OCI-LY7 (cell line): Measurements from ENCODE around the gene NRSN2. TPM values are rescaled to one million over a fixed set of nuclear protein-coding genes. Genes with fewer than 3 reads are reported as not detected.

Experiments used
- BruUV-seq: library from RNA; stranded (reverse); fragments of 400-500 nt; replicated peaks from 2 replicates; lab custom pipeline; 2021; lab: Mats Ljungman, UMichigan
- CTCF ChIA-PET: fragments of 300-600 bp; sonication (Branson Sonifier 250); formaldehyde crosslinking; loops from one replicate; lab custom pipeline; 2022; ENCODE audit warnings: antibody characterized with exemption; ENCODE audit not compliant: unreplicated experiment; lab: Charles Lee
- POLR2A ChIA-PET: fragments of 300-600 bp; sonication (Branson Sonifier 250); formaldehyde crosslinking; loops from one replicate; lab custom pipeline; 2022; ENCODE audit warnings: antibody characterized with exemption; lab: Charles Lee
- DNase-seq: peaks from one replicate; pipeline ENCODE4 v3.0.0-alpha.2; 2015; ENCODE audit warnings: low spot score
- H2AFZ ChIP-seq: fragments of 200-600 bp; sonication (generic), shearing (Covaris generic); 2 replicates; pipeline ENCODE4 v1.6.1; 2014; ENCODE audit warnings: mild to moderate bottlenecking, antibody characterized with exemption, low read length, moderate library complexity
- H3K27ac ChIP-seq: fragments of 200-600 bp; sonication (generic); 2 replicates; pipeline ENCODE4 v1.5.1; 2014; ENCODE audit warnings: mixed run types, low read depth, mild to moderate bottlenecking, moderate library complexity, low read length, inconsistent platforms; ENCODE audit not compliant: poor library complexity, severe bottlenecking
- H3K36me3 ChIP-seq: fragments of 200-600 bp; sonication (generic); 2 replicates; pipeline ENCODE4 v1.6.1; 2014; ENCODE audit warnings: mild to moderate bottlenecking, antibody characterized with exemption, low read length, moderate library complexity, mixed read lengths; ENCODE audit not compliant: insufficient read depth
- H3K4me1 ChIP-seq: fragments of 200-600 bp; sonication (generic); 2 replicates; pipeline ENCODE4 v1.5.1; 2014; ENCODE audit warnings: mild to moderate bottlenecking, low read length; ENCODE audit not compliant: insufficient read depth, poor library complexity, severe bottlenecking
- H3K4me2 ChIP-seq: fragments of 200-600 bp; sonication (generic); 2 replicates; pipeline ENCODE4 v1.6.1; 2014; ENCODE audit warnings: mild to moderate bottlenecking, low read length
- H3K4me3 ChIP-seq: fragments of 200-600 bp; sonication (generic); 2 replicates; pipeline ENCODE4 v1.5.1; 2014; ENCODE audit warnings: mild to moderate bottlenecking, low read depth, low read length; ENCODE audit not compliant: poor library complexity, severe bottlenecking
- H3K79me2 ChIP-seq: fragments of 200-600 bp; sonication (generic); 2 replicates; pipeline ENCODE4 v1.6.1; 2016; ENCODE audit warnings: low read depth, mild to moderate bottlenecking, low read length, moderate library complexity, mixed read lengths; ENCODE audit not compliant: insufficient read depth
- H3K9me2 ChIP-seq: fragments of 200-600 bp; sonication (generic); 2 replicates; pipeline ENCODE4 v1.6.1; 2016; ENCODE audit warnings: mild to moderate bottlenecking, low read length, mixed read lengths; ENCODE audit not compliant: insufficient read depth
- H3K9me3 ChIP-seq: fragments of 200-600 bp; sonication (generic); 2 replicates; pipeline ENCODE4 v1.6.1; 2014; ENCODE audit warnings: mild to moderate bottlenecking, mixed run types, low read length, mixed read lengths
- H4K20me1 ChIP-seq: fragments of 200-600 bp; sonication (generic); 2 replicates; pipeline ENCODE4 v1.6.1; 2014; ENCODE audit warnings: mild to moderate bottlenecking, antibody characterized with exemption, low read length, moderate library complexity, mixed read lengths; ENCODE audit not compliant: insufficient read depth
- EZH2phosphoT487 ChIP-seq: fragments of 200-600 bp; sonication (generic); IDR thresholded peaks from 2 replicates; pipeline ENCODE4 v1.6.1; 2018; ENCODE audit warnings: low read depth, borderline replicate concordance, mild to moderate bottlenecking, mixed run types, antibody characterized with exemption, low read length, moderate library complexity, mixed read lengths
- intact Hi-C: fragments of 100-400 bp; cut with micrococcal nuclease; formaldehyde crosslinking; loops from one replicate; pipeline ENCODE4 v1.10.0; 2022; ENCODE audit not compliant: unreplicated experiment
- total RNA-seq, 2 experiments: library from RNA; depleted of rRNA in 1 of 2; stranded (reverse); fragments of >200 nt in 1 of 2; shearing (Covaris generic) in 1 of 2; gene quantifications; 2 replicates each; pipeline ENCODE4 v1.2.3, GENCODE V29; 2014 to 2022
- TF ChIP-seq, protein P1 (sequence below): fragments of 200-600 bp; sonication (generic); conservative IDR thresholded peaks from 2 replicates; pipeline ENCODE4 v1.5.1; 2014; ENCODE audit warnings: mild to moderate bottlenecking, antibody characterized with exemption, low read length, moderate library complexity, mixed read lengths

The NRSN2 gene
- total RNA-seq, 2 experiments from 2014 or later: 0.32 to 0.86 TPM

DNA sequence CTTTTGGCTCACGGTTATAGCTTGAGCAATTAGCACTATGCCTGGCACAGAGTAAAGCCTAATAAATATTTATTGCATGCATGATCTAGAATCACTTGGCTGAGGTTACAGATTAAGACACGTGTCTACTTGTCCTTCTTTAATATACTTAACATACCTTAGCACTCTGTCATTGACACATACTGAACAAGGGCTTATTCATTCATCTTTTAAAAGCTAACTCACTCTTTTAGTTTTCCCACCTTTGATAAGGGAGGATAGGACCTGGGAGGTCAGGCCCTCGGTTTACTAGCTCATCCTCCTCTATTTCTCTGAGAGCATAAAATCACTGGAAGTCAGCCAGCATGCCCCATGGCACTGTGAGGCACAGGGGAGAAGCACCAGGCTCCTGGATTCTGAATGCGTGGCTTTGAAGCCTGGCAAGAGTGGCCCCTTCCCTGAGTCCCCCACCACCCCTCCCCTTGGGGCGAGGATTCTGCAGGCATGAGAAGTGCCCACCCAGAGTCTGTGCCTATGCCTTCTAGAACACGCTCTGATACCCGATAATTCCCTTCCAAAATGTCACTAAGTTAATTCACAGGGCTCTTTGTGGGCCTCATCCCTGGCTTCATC lies 38.4 kb upstream of the NRSN2 start:
- intact Hi-C loops: no loop called here
- H3K36me3 ChIP-seq: no peaks in the 10 kb centered on the region
- H3K79me2 ChIP-seq: no peaks in the 10 kb centered on the region
- peaks cover 17% of the 10 kb centered on the region for H3K4me1 ChIP-seq
- BruUV-seq: no TSS peak
- H3K4me3 ChIP-seq: no peak overlapping the region
- no peaks in the 10 kb centered on the region for H4K20me1 ChIP-seq
- no peak overlapping the region for H3K4me2 ChIP-seq
- DNase-seq: no peak
- no peaks in the 10 kb centered on the region for H3K9me3 ChIP-seq
- POLR2A ChIA-PET: interaction anchor here (0.9 kb wide), 1 partner anchor 11 kb away, joined by 4 read pairs; no protein-coding TSS in a partner anchor
- H2AFZ ChIP-seq: no peak overlapping the region
- TF ChIP-seq, protein P1, sequence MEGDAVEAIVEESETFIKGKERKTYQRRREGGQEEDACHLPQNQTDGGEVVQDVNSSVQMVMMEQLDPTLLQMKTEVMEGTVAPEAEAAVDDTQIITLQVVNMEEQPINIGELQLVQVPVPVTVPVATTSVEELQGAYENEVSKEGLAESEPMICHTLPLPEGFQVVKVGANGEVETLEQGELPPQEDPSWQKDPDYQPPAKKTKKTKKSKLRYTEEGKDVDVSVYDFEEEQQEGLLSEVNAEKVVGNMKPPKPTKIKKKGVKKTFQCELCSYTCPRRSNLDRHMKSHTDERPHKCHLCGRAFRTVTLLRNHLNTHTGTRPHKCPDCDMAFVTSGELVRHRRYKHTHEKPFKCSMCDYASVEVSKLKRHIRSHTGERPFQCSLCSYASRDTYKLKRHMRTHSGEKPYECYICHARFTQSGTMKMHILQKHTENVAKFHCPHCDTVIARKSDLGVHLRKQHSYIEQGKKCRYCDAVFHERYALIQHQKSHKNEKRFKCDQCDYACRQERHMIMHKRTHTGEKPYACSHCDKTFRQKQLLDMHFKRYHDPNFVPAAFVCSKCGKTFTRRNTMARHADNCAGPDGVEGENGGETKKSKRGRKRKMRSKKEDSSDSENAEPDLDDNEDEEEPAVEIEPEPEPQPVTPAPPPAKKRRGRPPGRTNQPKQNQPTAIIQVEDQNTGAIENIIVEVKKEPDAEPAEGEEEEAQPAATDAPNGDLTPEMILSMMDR: no peak
- no peak for TF ChIP-seq EZH2phosphoT487
- H3K27ac ChIP-seq: no peak overlapping the region
- H3K9me2 ChIP-seq: no peaks in the 10 kb centered on the region
- CTCF ChIA-PET: interaction anchor here (0.7 kb wide), 1 partner anchor 10 kb away, joined by 4 read pairs; no protein-coding TSS in a partner anchor

DNA sequence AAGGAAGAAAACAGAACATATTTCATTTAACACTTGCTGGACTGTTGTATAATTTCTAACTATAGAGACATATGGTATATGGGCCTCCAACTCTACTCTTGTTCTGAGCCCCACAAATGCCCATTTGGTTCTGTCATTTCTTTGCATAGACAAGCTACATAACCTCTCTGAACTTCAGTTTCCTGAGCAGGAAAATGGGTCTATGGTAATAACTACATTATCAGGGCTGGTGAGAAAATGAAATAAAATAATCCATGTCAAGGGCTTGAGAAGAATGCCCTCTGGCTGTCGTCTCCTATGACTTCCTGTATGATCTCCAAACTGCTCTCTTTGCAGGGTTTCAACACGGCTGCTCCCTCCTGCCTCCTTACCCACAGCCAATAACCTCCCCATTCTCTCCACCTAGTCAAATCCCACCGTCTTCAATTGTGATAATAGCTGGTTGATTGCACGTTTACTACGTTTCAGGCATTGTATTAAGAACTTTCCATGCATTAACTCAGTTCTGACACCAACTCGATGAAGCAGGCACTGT lies 37.5 kb upstream of the NRSN2 start:
- peak overlapping the region; percentile 98 for H2AFZ ChIP-seq
- no peak for TF ChIP-seq EZH2phosphoT487
- TF ChIP-seq, protein P1: peak; percentile 33; the same call in 1 of the 2 replicates
- H3K4me1 ChIP-seq: peaks cover 17% of the 10 kb centered on the region
- peak overlapping the region; percentile 81 for H3K4me2 ChIP-seq
- peak overlapping the region; percentile 66 for H3K4me3 ChIP-seq
- H3K79me2 ChIP-seq: no peaks in the 10 kb centered on the region
- no peaks in the 10 kb centered on the region for H3K36me3 ChIP-seq
- no peaks in the 10 kb centered on the region for H4K20me1 ChIP-seq
- H3K27ac ChIP-seq: no peak overlapping the region
- POLR2A ChIA-PET: interaction anchor here (0.9 to 1.7 kb wide), 4 partner anchors 10 to 15 kb away, joined by 4 to 12 read pairs (median 6); partner anchors contain the start of gene SOX12
- no peaks in the 10 kb centered on the region for H3K9me2 ChIP-seq
- BruUV-seq: no TSS peak
- no peaks in the 10 kb centered on the region for H3K9me3 ChIP-seq
- intact Hi-C loops: no loop called here
- CTCF ChIA-PET: interaction anchor here (1.0 to 1.9 kb wide), 2 partner anchors 10 to 15 kb away, joined by 3 to 6 read pairs; partner anchors contain the start of gene SOX12
- no peak for DNase-seq
